GM18508 (cell line): ENCODE data around the gene COP1.

ENCODE experiments used
- ATAC-seq: cut with Tn5 transposase; IDR thresholded peaks from one replicate; pipeline ENCODE4 v1.9.1; 2021; ENCODE audit warnings: moderate number of reproducible peaks; ENCODE audit not compliant: insufficient read depth, unreplicated experiment

Gene COP1

GRCh38 chr1:175914115-175914514 is 293.0 kb downstream of the COP1 start:
- ATAC-seq, result no peak

- ATAC-seq, result no peak
Measured at GRCh38 chr1:175911138-175911537, 295.9 kb downstream of the COP1 start.

DNA sequence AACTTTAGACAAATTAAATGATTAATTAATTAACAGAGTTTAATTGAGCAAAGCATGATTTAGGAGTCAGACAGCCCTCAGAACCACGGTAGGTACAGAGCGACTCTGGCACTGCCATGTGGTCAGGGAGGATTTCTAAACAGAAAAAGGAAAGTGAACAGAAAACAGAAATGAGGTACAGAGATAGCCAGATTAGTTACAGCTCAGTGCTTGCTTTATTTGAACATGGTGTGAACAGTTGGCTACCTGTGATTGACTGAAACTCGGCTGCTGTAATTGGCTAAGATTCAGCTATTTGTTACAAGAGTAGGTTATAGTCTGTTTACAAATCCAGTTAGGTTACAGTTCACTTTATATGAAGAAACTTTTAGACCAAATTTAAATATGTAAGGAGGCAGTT is 300.7 kb downstream of the COP1 start:
- ATAC-seq, result no peak

GRCh38 chr1:175904808-175905207 is 302.3 kb downstream of the COP1 start:
- no peak for ATAC-seq

- no peak for ATAC-seq
Measured at GRCh38 chr1:175902281-175902680, 304.8 kb downstream of the COP1 start.

DNA sequence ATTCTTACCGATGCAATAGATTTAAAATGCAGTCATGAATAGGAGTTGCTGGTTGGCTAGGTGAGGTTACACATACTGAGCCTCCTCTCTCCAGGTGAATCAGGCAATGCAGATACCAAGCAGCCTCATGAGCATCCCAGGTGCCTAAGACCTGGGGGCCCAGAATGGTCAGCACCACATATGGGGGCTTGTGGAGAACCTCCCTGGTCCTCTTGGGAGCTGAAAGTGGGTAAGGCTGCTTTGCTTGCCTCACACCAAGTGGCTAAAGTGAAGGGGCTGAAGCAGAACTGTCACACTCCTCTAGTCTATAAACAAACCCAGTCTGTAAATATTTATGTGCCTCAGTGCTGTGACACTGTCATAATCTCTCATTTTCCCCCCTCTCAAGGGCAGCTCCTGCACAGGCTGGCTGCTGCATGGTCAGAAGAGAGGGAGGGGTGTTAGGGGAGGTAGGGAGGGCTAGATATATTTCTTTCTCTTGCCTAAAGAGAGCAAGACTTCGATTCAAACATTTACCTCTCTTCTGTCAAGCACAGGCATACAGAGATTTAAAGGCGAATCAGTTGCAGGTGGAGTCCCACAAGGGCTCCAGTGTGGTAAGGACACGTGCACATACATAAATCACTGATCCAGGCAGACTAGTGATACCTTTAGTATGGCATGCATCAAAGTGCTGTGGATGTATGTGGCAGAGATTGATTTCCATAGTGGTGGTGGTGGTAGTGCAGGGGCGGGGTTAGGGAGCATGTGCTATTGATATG is 305.8 kb downstream of the COP1 start:
- ATAC-seq, result no peak

- no peak for ATAC-seq
Measured at GRCh38 chr1:175900171-175900570, 306.9 kb downstream of the COP1 start.

DNA sequence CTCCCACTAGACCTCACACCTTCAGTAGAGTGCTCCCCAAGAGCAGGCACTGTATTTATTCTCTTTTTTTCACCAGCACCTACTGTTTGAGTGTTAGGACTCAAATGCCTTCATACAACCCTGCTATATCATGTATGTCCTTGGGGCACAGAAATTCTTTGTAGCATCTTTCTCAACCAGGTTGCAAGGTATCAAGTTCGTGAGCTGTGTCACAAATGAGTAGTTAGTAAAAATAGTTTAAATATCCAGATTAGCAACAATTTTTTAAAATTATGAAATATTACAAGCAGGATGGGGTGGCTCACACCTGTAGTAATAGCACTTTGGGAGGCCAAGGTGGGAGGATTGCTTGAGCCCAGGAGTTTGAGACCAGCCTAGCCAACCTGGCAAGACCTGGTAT is 311.1 kb downstream of the COP1 start:
- ATAC-seq, result no peak
